Activated naive CD4-positive, alpha-beta T cell (primary cell): ENCODE results near the gene ADCY3.

Experiments
- DNase-seq, 4 experiments: peaks; one replicate each; lab custom pipeline; 2025; lab: John Stamatoyannopoulos, UW

The ADCY3 gene

GRCh38 chr2:24874035-24874434 is 46.0 kb downstream of the ADCY3 start:
- DNase-seq, result no peak

GRCh38 chr2:24873619-24874018 is 46.4 kb downstream of the ADCY3 start:
- DNase-seq, result no peak

- no peak for DNase-seq
Measured at GRCh38 chr2:24872344-24873115, 47.5 kb downstream of the ADCY3 start.

GRCh38 chr2:24871852-24872333 is 48.1 kb downstream of the ADCY3 start:
- DNase-seq, result no peak

- DNase-seq, result no peak
Measured at GRCh38 chr2:24870891-24871705, 48.9 kb downstream of the ADCY3 start.

GRCh38 chr2:24870440-24870839 is 49.6 kb downstream of the ADCY3 start:
- DNase-seq, result no peak

- DNase-seq, result no peak
Measured at GRCh38 chr2:24866946-24867345, 53.1 kb downstream of the ADCY3 start.

- DNase-seq, result no peak
Measured at GRCh38 chr2:24863641-24864040, 56.4 kb downstream of the ADCY3 start.

- DNase-seq, result no peak
Measured at GRCh38 chr2:24861500-24861899, 58.5 kb downstream of the ADCY3 start.

- DNase-seq, result no peak
Measured at GRCh38 chr2:24860631-24861030, 59.4 kb downstream of the ADCY3 start.

- DNase-seq, result no peak
Measured at GRCh38 chr2:24859968-24860600, 60.0 kb downstream of the ADCY3 start.

GRCh38 chr2:24858996-24859395 is 61.0 kb downstream of the ADCY3 start:
- no peak for DNase-seq

GRCh38 chr2:24857746-24858145 is 62.3 kb downstream of the ADCY3 start:
- DNase-seq, result no peak

GRCh38 chr2:24856791-24857211 is 63.2 kb downstream of the ADCY3 start:
- no peak for DNase-seq

GRCh38 chr2:24855726-24856125 is 64.3 kb downstream of the ADCY3 start:
- DNase-seq, result no peak

- DNase-seq, result no peak
Measured at GRCh38 chr2:24855022-24855622, 64.9 kb downstream of the ADCY3 start.

- no peak for DNase-seq
Measured at GRCh38 chr2:24853996-24854395, 66.0 kb downstream of the ADCY3 start.

GRCh38 chr2:24853046-24853445 is 67.0 kb downstream of the ADCY3 start:
- no peak for DNase-seq

GRCh38 chr2:24852431-24853020 is 67.5 kb downstream of the ADCY3 start:
- DNase-seq, result no peak

- DNase-seq, result no peak
Measured at GRCh38 chr2:24852026-24852425, 68.0 kb downstream of the ADCY3 start.

- no peak for DNase-seq
Measured at GRCh38 chr2:24850944-24851343, 69.1 kb downstream of the ADCY3 start.

- no peak for DNase-seq
Measured at GRCh38 chr2:24845691-24846090, 74.3 kb downstream of the ADCY3 start.
